Measurements from ENCODE around the gene TP53RK.

DNA sequence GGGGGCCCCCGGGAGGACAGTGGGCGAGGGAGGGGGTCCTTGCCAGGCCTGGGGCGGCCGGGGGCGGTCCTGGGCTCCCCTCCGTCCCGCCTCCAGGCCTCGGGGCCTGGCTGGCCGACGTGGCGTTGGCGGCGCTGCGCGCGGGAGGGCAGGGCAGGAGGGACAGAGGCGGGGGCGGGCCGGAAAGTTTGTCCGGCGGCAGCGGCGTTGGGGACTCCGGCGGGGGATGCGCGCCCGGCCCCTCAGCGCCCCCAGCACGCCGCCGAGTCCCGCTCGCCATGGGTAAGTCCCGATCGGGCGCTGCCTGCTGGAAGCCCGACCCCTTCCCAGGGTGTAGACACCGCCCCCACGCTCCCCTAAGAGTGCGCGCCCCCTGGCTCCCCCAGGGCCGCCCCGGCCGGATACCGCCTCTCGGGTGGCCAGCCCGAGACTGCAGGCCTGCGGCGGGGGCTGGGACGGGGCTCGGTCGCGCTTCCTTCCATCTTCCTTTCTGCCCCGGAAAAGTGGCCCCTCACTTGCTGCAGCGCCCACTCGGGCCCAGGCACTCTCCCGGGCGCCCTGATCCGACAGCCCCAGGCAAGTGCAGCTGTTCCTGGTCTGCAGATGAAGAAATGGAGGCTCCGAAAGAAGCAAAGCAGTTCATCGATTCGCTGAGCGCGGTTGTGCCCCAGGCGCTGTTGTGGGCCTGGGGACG, 20.4 kb upstream of the TP53RK start, which contains the start of gene SLC2A10:
- TF ChIP-seq ZFP3 (CRISPR knock-in tag; IDR thresholded peaks at IDR 0.05) (no peak), GLIS3 (CRISPR knock-in tag; IDR thresholded peaks at IDR 0.05) (no peak), ZNF8 (CRISPR knock-in tag; IDR thresholded peaks at IDR 0.05) (no peak), ZFP30 (CRISPR knock-in tag; IDR thresholded peaks at IDR 0.05) (no peak)
- TF ChIP-seq, protein P1, sequence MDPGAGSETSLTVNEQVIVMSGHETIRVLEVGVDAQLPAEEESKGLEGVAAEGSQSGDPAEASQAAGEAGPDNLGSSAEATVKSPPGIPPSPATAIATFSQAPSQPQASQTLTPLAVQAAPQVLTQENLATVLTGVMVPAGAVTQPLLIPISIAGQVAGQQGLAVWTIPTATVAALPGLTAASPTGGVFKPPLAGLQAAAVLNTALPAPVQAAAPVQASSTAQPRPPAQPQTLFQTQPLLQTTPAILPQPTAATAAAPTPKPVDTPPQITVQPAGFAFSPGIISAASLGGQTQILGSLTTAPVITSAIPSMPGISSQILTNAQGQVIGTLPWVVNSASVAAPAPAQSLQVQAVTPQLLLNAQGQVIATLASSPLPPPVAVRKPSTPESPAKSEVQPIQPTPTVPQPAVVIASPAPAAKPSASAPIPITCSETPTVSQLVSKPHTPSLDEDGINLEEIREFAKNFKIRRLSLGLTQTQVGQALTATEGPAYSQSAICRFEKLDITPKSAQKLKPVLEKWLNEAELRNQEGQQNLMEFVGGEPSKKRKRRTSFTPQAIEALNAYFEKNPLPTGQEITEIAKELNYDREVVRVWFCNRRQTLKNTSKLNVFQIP (CRISPR knock-in tag; IDR thresholded peaks at IDR 0.05; ENCODE audit: borderline replicate concordance, low read depth), result no peak
